HS-27A (cell line): ENCODE data around the gene MIGA1.

Source experiments
- DNase-seq: peaks from one replicate; pipeline ENCODE4 v3.0.0-alpha.2; 2012; ENCODE audit warnings: low read depth, missing footprints

Gene MIGA1

DNA sequence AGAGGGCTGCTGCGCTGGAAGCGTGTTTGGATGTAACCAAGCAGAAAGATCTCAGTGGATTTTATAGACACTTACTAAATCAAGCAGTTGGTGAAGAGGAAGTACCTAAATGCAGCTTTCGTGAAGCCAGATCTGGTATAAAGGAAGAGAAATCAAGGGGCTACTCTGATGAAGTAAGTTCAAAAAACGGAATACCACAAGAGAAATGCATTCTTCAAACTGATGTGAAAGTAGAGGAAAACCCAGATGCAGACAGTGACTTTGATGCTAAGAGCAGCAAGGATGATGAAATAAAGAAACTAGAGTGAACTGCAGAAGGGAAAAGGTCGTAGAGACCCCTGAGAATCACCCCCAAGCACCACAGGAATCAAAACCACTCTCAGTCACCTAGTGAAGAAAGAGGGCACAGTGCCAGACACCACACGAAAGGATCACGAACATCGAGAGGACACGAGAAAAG, 68.2 kb downstream of the MIGA1 start:
- DNase-seq = no peak

DNA sequence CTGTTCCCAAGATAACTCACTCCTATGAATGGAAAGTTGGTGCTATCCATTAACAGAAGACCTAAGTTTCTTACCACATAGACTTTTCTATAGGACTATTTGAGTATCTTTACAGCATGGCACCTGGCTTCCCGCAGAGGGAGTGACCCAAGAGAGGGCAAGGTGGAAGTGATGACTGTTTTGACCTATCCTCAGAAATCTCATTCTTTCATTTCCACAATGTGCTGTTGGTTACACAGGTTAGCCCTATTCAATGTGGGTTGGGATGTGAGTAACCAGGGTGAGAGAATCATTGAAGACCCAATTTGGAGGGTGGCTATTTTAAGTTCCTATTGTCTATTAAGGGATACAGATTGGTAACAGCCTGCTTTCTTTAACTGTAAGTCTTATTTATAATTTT, 70.6 kb downstream of the MIGA1 start:
- DNase-seq = no peak

GRCh38 chr1:77857552-77857951, 78.1 kb downstream of the MIGA1 start:
- DNase-seq = no peak

DNA sequence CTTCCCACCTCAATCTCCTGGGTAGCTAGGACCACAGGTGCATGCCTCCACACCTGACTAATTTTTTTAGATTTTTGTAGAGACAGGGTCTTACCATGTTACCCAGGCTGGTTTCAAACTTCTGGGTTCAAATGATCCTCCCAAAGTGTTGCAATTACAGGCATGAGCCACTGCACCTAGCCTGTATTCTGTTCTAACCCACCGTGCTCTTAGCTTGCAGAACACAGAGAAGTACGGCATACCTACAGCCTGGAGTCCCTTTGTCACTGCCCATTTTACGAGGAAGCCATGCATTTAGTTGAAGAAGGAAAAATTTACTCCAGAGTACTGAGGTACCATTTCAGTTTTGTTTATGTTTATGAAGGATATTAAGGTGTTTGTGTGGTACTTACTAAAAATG, 79.3 kb downstream of the MIGA1 start:
- no peak for DNase-seq

DNA sequence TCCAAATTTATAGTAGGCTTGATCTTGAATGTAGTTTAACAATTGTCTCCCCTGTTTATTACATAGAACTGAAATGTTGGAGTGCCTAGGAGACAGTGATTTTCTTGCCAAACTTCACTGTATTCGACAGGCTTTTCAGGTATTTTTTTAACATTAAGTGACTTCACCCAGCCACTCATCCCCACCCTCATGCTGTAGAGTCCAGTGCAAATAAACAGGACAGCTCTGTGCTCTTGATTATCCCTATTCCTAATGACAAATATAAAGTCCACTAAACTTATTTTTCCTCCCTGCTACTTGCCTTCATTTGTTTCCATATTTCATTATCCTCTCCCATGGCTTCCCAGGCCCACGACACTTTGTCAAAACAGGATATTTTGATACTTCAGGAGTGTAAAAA, 79.8 kb downstream of the MIGA1 start:
- DNase-seq = no peak

DNA sequence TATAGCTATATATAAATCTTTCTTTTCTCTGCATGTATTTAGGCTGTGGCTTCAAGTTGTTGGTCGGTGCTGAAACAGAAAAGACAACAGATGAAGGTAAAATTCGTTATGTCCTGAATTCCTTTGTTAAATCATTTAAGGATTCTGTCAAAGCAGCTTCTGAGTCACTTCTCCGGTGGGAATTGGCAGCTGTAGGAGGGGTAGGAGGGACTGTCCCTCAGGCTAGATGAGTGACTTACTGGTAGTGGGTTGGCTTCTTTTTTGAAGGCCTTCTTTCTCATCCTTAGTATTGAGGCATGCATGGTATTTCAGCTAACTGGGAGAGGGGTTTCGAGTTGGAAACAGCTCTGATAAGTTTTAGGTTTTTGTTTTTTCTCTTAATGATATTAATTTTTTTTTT, 86.8 kb downstream of the MIGA1 start:
- no peak for DNase-seq

GRCh38 chr1:77872645-77873044, 93.2 kb downstream of the MIGA1 start:
- no peak for DNase-seq

- DNase-seq = no peak
Measured at GRCh38 chr1:77873461-77873860, 94.0 kb downstream of the MIGA1 start.

DNA sequence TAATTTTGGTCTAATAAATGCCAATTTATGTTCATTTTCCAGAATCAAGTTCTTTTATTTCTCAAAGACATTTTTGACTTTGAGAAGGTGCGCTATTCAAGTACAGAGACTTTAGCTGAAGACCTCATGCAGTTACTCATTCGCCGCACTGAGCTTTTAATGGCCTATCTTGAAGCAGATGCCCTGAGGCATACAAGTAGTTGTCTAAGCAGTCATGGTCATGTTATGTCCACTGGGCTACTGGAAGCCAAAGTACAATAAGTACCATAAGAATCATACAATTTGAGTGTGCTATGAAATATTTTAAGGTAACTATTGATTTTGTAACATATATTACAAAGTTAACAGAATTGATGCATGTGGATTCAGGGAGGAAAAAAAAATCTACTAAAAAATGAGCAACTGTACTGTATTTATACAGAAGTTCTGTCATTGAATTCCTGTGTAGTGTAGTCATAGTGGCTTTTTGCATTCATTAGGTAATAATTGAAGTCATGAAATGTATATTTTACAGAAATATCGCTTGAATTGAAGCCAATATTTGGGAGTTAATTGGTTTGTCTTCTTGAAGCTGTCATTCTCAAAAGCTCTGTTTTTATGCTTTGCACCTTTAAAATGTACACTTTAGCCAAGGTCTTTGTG, 95.5 kb downstream of the MIGA1 start:
- no peak for DNase-seq

DNA sequence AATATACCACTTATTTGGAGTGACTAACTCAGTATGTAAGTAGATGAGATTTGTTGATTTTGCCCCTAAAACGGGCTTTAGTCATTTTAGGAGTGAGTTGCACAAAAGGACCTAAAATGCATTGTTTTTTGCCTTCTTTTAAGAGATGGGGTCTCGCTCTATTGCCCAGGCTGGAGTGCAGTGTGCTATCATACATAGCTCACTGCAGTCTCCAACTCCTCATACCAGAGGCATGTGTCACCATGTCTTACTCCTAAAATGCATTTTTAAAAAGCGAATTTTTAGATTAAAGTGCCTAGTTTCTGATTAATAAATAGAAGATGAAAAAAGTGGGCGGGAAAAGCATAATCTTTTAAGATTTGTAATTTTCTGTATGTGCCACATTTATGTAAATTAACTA, 97.4 kb downstream of the MIGA1 start:
- no peak for DNase-seq

DNA sequence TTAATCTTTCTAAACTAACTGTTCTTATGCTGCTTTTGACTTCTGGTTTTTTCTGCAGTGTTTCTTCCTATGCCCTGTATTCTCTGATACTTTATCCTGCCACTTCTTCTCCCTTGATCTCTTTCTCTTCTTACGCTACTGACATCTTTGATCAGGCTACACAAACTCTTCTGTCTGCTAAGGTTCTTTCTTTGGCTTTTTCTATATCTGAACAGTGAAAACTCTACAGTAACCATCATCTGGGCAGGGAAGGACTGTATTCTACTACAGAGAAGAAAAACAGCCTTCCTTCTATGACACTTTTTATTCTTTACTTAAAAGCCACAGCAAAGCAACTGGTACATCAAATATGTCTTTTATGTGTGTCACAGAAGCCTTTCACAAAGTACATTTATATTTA, 101.6 kb downstream of the MIGA1 start:
- no peak for DNase-seq

DNA sequence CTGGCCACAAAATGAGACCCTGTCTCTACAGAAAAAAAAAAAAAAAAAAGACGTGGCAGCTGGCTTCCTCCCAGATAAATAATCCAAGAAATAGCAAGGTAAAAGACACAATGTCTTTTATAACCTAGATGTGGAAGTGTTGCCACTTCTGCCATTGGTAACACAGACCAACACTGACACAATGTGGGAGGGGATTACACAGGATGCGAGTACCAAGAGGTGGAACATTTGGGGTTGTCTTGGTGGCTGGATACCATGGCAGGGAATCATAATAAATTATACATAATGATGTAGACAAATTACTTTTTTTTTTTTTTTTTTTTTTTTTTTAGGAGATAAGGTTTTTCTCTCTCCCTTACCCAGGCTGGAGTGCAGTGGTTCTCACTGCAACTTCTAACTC, 103.0 kb downstream of the MIGA1 start:
- DNase-seq = no peak

- peak; percentile 59 for DNase-seq
Measured at GRCh38 chr1:77888081-77888780, 108.8 kb downstream of the MIGA1 start, which contains the start of gene NEXN. Gene NEXN, plus strand, starts transcription at chr1:77888624. Its CDS starts 27,483 bp downstream, at chr1:77916107.

- DNase-seq = peak; percentile 62
Measured at GRCh38 chr1:77888781-77889642, 109.6 kb downstream of the MIGA1 start.

- DNase-seq = peak; percentile 73
Measured at GRCh38 chr1:77889671-77890070, 110.2 kb downstream of the MIGA1 start.

DNA sequence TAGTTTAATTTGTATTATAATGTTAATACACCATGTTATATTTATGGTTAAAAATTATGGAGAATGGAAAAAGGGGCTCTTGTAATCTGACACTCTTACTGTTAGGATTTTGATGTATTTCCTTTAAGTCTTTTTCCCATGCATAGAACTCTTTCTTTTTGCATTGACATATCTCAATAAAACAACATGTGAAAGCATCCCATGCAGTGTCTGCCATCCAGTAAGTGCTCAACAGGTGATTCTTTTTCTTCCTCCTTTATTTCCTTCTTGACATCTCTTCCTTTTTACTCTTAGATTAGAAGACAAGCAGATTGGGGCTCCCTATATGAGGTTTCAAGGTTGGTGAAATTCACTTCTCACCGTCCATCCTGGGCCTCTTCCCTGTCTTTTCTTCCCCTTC, 111.8 kb downstream of the MIGA1 start:
- DNase-seq = no peak

DNA sequence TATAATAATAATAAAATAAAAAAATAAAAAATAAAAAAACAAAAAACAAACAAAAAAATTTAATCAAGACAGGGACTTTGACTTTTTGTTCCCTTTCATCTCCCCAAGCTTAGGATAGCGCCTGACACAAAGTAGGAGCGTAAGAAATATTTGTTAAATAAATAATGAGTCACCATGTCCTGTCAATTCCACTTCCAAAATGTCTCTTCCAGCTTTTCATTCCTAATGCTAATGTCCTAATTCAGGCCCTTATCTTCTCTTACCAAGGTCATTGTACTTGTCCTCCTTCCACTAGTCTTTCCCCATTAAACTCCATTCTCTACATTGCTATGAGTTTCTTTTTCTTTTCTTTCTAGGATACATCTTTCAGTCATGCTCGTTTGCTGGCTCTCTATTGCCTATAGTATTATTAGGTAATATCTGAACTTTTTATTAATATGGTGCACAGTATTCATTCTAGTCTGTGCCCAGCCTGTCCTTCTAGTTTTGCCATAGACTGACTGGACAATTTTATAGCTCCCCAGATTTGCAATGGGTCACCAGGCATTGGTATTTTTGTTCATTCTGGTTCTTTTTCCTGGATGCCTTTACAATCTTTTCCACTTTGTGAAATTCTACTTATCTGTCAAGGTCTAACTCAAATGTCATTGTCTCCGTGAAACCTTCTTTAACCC, 120.3 kb downstream of the MIGA1 start:
- no peak for DNase-seq

GRCh38 chr1:77900687-77901293, 121.3 kb downstream of the MIGA1 start:
- DNase-seq = no peak

GRCh38 chr1:77905603-77906002, 126.2 kb downstream of the MIGA1 start:
- no peak for DNase-seq

- DNase-seq = no peak
Measured at GRCh38 chr1:77906019-77906545, 126.6 kb downstream of the MIGA1 start.

- DNase-seq = no peak
Measured at GRCh38 chr1:77906624-77907023, 127.2 kb downstream of the MIGA1 start.

DNA sequence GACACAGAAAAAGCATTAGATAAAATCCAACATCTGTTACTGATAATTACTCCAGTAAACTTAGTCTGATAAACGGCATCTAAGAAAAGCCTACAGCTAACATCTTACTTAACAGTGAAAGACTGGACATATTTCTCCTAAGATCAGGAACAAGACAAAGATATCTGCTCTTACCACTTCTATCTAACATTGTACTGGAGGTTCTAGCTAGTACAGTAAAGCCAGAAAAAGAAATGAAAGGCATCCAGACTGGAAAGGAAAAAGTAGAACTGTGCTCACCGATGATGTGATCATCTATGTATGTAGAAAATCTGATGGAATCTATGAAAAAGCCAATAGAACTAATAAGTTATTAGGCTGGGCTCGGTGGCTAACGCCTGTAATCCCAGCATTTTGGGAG, 130.7 kb downstream of the MIGA1 start:
- no peak for DNase-seq
